ENCODE data around the gene MAN2B2.

GRCh38 chr4:6649216-6649615 lies 74.2 kb downstream of the MAN2B2 start:
- TF ChIP-seq CTCF (IDR thresholded peaks at IDR 0.05) (no peak), POLR2A (IDR thresholded peaks at IDR 0.05) (no peak)
